ENCODE data around the gene COL27A1.

Gene COL27A1

GRCh38 chr9:114270120-114270975 lies 115.0 kb downstream of the COL27A1 start:
- no peak overlapping the region for H3K4me3 ChIP-seq (ENCODE audit: control insufficient read depth, low read depth, low read length)
- TF ChIP-seq, protein P1, sequence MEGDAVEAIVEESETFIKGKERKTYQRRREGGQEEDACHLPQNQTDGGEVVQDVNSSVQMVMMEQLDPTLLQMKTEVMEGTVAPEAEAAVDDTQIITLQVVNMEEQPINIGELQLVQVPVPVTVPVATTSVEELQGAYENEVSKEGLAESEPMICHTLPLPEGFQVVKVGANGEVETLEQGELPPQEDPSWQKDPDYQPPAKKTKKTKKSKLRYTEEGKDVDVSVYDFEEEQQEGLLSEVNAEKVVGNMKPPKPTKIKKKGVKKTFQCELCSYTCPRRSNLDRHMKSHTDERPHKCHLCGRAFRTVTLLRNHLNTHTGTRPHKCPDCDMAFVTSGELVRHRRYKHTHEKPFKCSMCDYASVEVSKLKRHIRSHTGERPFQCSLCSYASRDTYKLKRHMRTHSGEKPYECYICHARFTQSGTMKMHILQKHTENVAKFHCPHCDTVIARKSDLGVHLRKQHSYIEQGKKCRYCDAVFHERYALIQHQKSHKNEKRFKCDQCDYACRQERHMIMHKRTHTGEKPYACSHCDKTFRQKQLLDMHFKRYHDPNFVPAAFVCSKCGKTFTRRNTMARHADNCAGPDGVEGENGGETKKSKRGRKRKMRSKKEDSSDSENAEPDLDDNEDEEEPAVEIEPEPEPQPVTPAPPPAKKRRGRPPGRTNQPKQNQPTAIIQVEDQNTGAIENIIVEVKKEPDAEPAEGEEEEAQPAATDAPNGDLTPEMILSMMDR (IDR thresholded peaks at IDR 0.05; ENCODE audit: control insufficient read depth, insufficient read depth, low read depth, low read length, missing control alignments), result no peak
- no peak for DNase-seq (ENCODE audit: low read depth)

GRCh38 chr9:114271556-114272510 lies 116.5 kb downstream of the COL27A1 start:
- H3K4me3 ChIP-seq (ENCODE audit: control insufficient read depth, low read depth, low read length), result no peak overlapping the region
- no peak for DNase-seq (ENCODE audit: low read depth)
- TF ChIP-seq, protein P1 (IDR thresholded peaks at IDR 0.05; ENCODE audit: control insufficient read depth, insufficient read depth, low read depth, low read length, missing control alignments), result peak; percentile 35

- DNase-seq (ENCODE audit: low read depth), result no peak
- no peak overlapping the region for H3K4me3 ChIP-seq (ENCODE audit: control insufficient read depth, low read depth, low read length)
- TF ChIP-seq, protein P1 (IDR thresholded peaks at IDR 0.05; ENCODE audit: control insufficient read depth, insufficient read depth, low read depth, low read length, missing control alignments), result no peak
These were observed 117.5 kb downstream of the COL27A1 start for GRCh38 chr9:114272739-114273431.

DNA sequence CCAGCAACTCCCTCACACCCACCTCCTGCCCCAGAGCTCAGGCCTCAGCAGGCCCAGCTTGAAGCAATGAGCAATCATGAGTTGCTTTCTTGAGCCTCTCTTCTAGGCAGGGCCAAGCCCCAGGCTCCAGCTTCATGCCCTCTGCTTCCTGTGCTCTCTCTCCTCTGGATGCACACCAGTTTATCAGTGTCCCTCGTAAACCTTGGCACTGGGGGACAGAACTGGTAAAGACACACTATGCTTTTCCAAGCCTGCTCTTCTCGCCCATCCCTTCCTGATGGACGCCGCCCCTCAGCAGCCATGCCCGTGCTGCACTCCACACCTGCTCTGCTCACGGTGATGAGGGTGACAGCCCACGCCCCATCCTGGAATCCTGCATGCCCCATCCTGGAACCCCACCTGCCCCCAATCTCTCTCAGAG lies 118.1 kb downstream of the COL27A1 start:
- TF ChIP-seq, protein P1 (IDR thresholded peaks at IDR 0.05; ENCODE audit: control insufficient read depth, insufficient read depth, low read depth, low read length, missing control alignments), result no peak
- H3K4me3 ChIP-seq (ENCODE audit: control insufficient read depth, low read depth, low read length), result no peak overlapping the region
- DNase-seq (ENCODE audit: low read depth), result no peak

GRCh38 chr9:114274217-114274616 lies 118.9 kb downstream of the COL27A1 start:
- no peak overlapping the region for H3K4me3 ChIP-seq (ENCODE audit: control insufficient read depth, low read depth, low read length)
- TF ChIP-seq, protein P1 (IDR thresholded peaks at IDR 0.05; ENCODE audit: control insufficient read depth, insufficient read depth, low read depth, low read length, missing control alignments), result no peak
- no peak for DNase-seq (ENCODE audit: low read depth)
